Medulla oblongata (tissue), 1 donor: ENCODE data around the gene SALL4.
"Not testable (repeated sequence)": the region's sequence is repeated elsewhere in the genome, so short reads cannot be mapped to it uniquely, and the experiment has no call there.

Experiments used
- DNase-seq: peaks from one replicate; pipeline ENCODE4 v3.0.0-alpha.2; 2015; ENCODE audit errors: extremely low spot score

The SALL4 gene

DNA sequence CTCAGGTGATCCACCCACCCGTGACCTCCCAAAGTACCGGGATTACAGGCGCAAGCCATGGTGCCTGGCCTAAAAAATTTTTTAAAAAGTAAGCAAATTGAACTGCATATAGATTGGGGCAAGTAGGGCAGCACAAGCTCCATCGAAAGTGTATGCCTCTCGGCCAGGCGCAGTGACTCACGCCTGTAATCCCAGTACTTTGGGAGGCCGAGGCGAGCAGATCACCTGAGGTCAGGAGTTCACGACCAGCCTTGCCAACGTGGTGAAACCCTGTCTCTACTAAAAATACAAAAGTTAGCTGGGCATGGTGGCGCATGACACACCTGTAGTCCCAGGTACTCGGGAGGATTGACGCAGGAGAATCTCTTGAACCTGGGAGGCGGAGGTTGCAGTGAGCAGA lies 64.1 kb downstream of the SALL4 start:
- not testable (repeated sequence) for DNase-seq

GRCh38 chr20:51736947-51737346 lies 65.4 kb downstream of the SALL4 start:
- no peak for DNase-seq

DNA sequence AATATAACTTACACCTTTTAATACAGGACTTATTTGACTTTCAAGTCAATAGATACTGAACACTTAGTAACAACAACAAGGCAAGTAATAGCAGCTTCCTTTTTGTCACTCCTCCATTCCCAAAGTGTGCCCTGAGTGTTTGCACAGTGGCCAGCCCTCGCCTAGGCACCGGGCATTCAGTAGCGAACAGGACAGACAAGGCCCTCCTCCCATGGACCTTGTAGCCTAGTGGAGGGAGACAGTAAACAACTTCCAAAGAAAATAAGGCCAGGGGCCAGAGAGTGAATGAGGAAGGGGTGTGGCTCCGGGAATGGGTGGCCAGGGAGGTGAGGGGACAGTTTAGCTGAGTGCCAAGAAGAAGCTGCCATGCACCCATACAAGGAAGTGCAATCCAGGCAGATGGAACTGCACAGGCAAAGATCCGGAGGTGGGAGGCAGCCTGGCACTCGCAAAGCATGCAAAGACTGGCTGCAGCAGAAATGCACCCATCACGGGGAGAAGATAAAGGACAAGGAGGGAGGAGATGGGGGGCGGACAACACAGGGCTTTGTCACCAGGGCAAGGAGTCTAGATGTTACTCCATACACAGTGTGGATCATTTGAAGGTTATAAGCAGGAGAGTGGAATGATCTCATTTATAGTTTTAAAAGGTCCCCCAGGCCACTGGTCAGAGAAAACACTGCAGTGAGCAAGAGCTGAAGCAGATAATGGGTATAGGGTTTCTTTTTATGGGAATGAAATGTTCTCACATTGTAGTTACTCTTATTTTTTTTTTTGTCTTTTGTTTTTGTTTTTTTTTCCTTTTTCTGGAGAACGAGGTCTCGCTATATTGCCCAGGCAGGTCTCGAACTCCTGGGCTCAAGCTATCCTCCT lies 66.4 kb downstream of the SALL4 start:
- no peak for DNase-seq

DNA sequence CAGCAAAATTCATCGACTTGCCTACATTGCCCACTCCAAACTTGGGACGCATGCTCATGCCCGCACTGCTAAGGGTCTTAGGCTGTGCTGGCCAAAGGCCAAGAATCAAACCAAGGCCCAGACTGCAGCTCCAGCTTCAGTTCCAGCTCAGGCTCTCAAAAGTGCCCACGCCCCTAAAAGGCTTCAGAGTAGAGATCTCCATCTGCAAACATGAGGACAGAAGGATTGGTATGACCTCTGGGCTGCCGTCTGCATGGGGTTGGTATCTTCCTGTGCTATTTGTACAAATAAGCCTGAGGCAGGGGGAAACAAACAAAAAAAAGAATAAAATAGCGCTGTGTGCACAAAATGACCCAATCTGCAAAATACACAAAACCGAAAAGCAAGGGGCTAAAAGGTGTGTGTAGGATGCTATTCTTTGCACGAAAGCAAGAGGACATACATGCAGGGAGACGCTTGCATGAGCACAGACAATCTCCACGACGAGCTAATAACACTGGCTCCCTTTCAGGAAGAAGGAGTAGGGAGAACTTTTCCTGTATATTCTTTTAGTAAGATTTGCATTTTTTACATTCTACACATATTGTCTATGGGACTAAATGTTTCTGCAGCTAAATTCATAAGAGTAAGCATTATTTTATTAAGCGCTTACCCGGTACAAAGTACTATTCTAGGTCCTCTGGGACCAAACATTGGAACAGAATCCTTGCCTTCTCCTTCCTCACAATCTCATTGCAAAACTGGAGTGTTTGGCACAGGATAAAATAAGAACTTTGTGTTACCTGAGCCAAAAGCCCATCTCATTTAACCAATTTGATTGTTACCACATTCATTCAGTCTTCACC lies 67.2 kb downstream of the SALL4 start:
- DNase-seq, result no peak

DNA sequence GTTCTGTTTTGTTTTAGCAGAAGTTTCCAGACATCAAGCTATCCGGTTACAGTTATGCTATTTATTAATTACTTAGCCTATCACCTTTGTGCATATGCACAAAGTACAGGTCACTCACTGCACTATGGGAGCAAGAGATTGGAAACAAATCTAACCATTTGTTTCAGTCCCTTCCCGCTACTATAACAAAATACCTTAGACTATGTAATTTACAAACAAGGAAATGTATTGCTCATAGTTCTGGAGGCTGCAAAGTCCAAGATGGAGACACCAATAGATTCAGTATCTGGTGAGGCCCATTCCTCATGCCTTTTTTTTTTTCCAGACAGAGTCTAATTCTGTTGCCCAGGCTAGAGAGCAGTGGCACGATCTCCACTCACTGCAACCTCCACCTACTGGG lies 69.3 kb downstream of the SALL4 start:
- DNase-seq, result no peak
